Transverse colon (tissue), 3 donors: Measurements from ENCODE around the gene PLA2G4B.

Experiments
- CTCF ChIP-seq, 5 experiments: fragments of 200-600 bp in 3 of 5; fragments of 450-650 bp in 2 of 5; sonication (generic) in 3 of 5; IDR thresholded peaks; 1 replicate in 2 of 5; 2 replicates in 3 of 5; pipeline ENCODE4 v1.5.1; 2016 to 2017; ENCODE audit warnings: antibody characterized with exemption in 5 of 5, inconsistent platforms in 3 of 5, mild to moderate bottlenecking in 2 of 5, moderate library complexity in 1 of 5
- POLR2A ChIP-seq: fragments of 450-650 bp; IDR thresholded peaks from one replicate; pipeline ENCODE4 v1.6.1; 2016; ENCODE audit warnings: antibody characterized with exemption, mild to moderate bottlenecking, moderate library complexity

GRCh38 chr15:41885321-41885720 is 46.7 kb downstream of the PLA2G4B start:
- TF ChIP-seq POLR2A, result no peak
- no peak for TF ChIP-seq CTCF (IDR thresholded peaks at IDR 0.05)
